MM.1S (cell line): Measurements from ENCODE around the gene TRIM14.
A peak's percentile ranks its signal among the peaks of the same experiment; 100 is the strongest.

Experiments
- DNase-seq: peaks from one replicate; pipeline ENCODE4 v3.0.0-alpha.2; 2015
- H2AFZ ChIP-seq: fragments of 300-600 bp; sonication (generic); 2 replicates; pipeline ENCODE4 v1.6.0; 2016; ENCODE audit warnings: antibody characterized with exemption, low read length
- H3F3A ChIP-seq: fragments of 300-600 bp; sonication (generic); 2 replicates; pipeline ENCODE4 v1.6.1; 2016; ENCODE audit warnings: mild to moderate bottlenecking, antibody characterized with exemption, low read length, moderate library complexity, mixed read lengths; ENCODE audit not compliant: insufficient read depth
- H3K27ac ChIP-seq: fragments of 300-600 bp; sonication (generic); 2 replicates; pipeline ENCODE4 v1.5.1; 2016; ENCODE audit warnings: mild to moderate bottlenecking, low read length
- H3K27me3 ChIP-seq: fragments of 300-600 bp; sonication (generic); replicated peaks from 2 replicates; pipeline ENCODE4 v1.6.0; 2016; ENCODE audit warnings: low read length; ENCODE audit not compliant: insufficient read depth
- H3K36me3 ChIP-seq: fragments of 300-600 bp; sonication (generic); replicated peaks from 2 replicates; pipeline ENCODE4 v1.6.1; 2016; ENCODE audit warnings: mild to moderate bottlenecking, low read length, mixed read lengths; ENCODE audit not compliant: insufficient read depth
- H3K4me1 ChIP-seq: fragments of 300-600 bp; sonication (generic); 2 replicates; pipeline ENCODE4 v1.6.1; 2016; ENCODE audit warnings: low read length, mixed read lengths
- H3K4me2 ChIP-seq: fragments of 300-600 bp; sonication (generic); 2 replicates; pipeline ENCODE4 v1.6.0; 2016; ENCODE audit warnings: low read depth, low read length
- H3K4me3 ChIP-seq: fragments of 300-600 bp; sonication (generic); 2 replicates; pipeline ENCODE4 v1.5.1; 2016; ENCODE audit warnings: low read length, mixed read lengths
- H3K79me2 ChIP-seq: fragments of 300-600 bp; sonication (generic); 2 replicates; pipeline ENCODE4 v1.6.1; 2016; ENCODE audit warnings: mixed run types, low read length, mixed read lengths
- H3K9ac ChIP-seq: fragments of 300-600 bp; sonication (generic); 2 replicates; pipeline ENCODE4 v1.6.1; 2016; ENCODE audit warnings: low read length, mixed read lengths
- H3K9me2 ChIP-seq: fragments of 300-600 bp; sonication (generic); replicated peaks from 2 replicates; pipeline ENCODE4 v1.6.1; 2016; ENCODE audit warnings: mild to moderate bottlenecking, low read length, mixed read lengths; ENCODE audit not compliant: insufficient read depth
- H3K9me3 ChIP-seq: fragments of 300-600 bp; sonication (generic); replicated peaks from 2 replicates; pipeline ENCODE4 v1.6.1; 2016; ENCODE audit warnings: mild to moderate bottlenecking, low read length, mixed read lengths; ENCODE audit not compliant: insufficient read depth
- H4K20me1 ChIP-seq: fragments of 300-600 bp; sonication (generic); 2 replicates; pipeline ENCODE4 v1.6.1; 2016; ENCODE audit warnings: mild to moderate bottlenecking, low read length, moderate library complexity, mixed read lengths; ENCODE audit not compliant: insufficient read depth
- CTCF ChIP-seq: fragments of 300-600 bp; sonication (generic); IDR thresholded peaks from 2 replicates; pipeline ENCODE4 v1.5.1; 2016; ENCODE audit warnings: antibody characterized with exemption, low read length, mixed read lengths
- EZH2 ChIP-seq: fragments of 300-600 bp; sonication (generic); optimal IDR thresholded peaks from 2 replicates; pipeline ENCODE3; 2017; ENCODE audit warnings: low read depth, mild to moderate bottlenecking, antibody characterized with exemption, low read length, mixed read lengths
- EZH2phosphoT487 ChIP-seq: fragments of 300-600 bp; sonication (generic); IDR thresholded peaks from 2 replicates; pipeline ENCODE4 v1.6.1; 2018; ENCODE audit warnings: antibody characterized with exemption, low read length

Gene TRIM14

DNA sequence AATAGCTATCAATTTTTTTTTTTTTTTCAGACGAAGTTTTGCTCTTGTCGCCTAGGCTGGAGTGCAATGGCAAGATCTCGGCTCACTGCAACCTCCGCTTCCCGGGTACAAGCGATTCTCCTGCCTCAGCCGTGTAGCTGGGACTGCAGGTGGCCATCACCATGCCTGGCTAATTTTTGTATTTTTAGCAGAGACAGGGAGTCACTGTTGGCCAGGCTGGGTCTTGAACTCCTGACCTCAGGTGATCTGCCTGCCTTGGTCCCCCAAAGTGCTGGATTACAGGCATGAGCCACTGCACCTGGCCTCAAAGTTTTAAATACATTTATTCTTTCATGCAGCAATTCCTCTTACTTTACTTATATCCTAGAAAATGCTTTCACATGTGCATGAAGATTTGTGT is 17.6 kb downstream of the TRIM14 start:
- Histone ChIP-seq H3K36me3 (no peaks in the 10 kb centered on the region), H3K4me1 (peaks cover 18% of the 10 kb centered on the region), H3K4me2 (peak overlapping the region; percentile 59; the same call in 1 of the 2 replicates), H3K9ac (no peak overlapping the region), H3K27me3 (no peaks in the 10 kb centered on the region), H3K4me3 (no peak overlapping the region), H4K20me1 (no peaks in the 10 kb centered on the region), H3K9me3 (no peaks in the 10 kb centered on the region), H3K9me2 (no peaks in the 10 kb centered on the region), H3F3A (peaks cover 19% of the 10 kb centered on the region), H2AFZ (no peak overlapping the region; the same call in 1 of the 2 replicates), H3K27ac (peak overlapping the region; percentile 23; the same call in 1 of the 2 replicates), H3K79me2 (no peaks in the 10 kb centered on the region)
- DNase-seq, result no peak
- TF ChIP-seq CTCF (no peak), EZH2phosphoT487 (no peak), EZH2 (no peak)

- Histone ChIP-seq H3K27ac (no peak overlapping the region), H4K20me1 (no peaks in the 10 kb centered on the region), H3K36me3 (no peaks in the 10 kb centered on the region), H3K9ac (no peak overlapping the region), H3K9me2 (no peaks in the 10 kb centered on the region), H3K9me3 (no peaks in the 10 kb centered on the region), H3K4me3 (no peak overlapping the region), H3F3A (peaks cover 19% of the 10 kb centered on the region), H2AFZ (no peak overlapping the region), H3K4me2 (no peak overlapping the region), H3K27me3 (no peaks in the 10 kb centered on the region), H3K4me1 (peaks cover 18% of the 10 kb centered on the region), H3K79me2 (no peaks in the 10 kb centered on the region)
- no peak for DNase-seq
- TF ChIP-seq CTCF (no peak), EZH2phosphoT487 (no peak), EZH2 (no peak)
Measured at GRCh38 chr9:98100456-98100855, 18.6 kb downstream of the TRIM14 start.

DNA sequence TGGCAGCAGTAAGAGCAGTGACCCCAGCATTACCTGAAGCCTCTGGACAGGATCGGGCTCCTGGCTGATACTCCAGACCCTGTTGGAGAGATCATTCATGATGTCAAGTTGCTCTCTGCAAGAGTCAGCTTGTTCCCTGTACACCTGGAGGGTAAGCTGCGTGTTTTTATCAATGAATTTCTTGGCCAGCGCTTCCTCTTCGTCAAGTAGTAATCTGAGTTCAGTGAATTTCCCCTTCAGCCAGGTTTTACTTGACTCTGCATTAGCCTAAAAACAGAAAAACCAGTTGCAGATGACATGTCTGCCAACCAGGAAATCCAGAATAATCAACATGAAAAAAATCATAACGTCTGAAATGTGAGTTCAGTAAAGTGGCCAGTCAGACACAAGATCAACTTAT is 19.1 kb downstream of the TRIM14 start:
- Histone ChIP-seq H3K79me2 (no peaks in the 10 kb centered on the region), H3K9ac (no peak overlapping the region), H3K27ac (no peak overlapping the region), H4K20me1 (no peaks in the 10 kb centered on the region), H3K36me3 (no peaks in the 10 kb centered on the region), H2AFZ (no peak overlapping the region), H3K4me1 (peaks cover 18% of the 10 kb centered on the region), H3K27me3 (no peaks in the 10 kb centered on the region), H3K9me2 (no peaks in the 10 kb centered on the region), H3K4me3 (no peak overlapping the region), H3F3A (peaks cover 19% of the 10 kb centered on the region), H3K4me2 (no peak overlapping the region), H3K9me3 (no peaks in the 10 kb centered on the region)
- DNase-seq, result no peak
- no peak for TF ChIP-seq CTCF
- TF ChIP-seq EZH2phosphoT487, result no peak
- no peak for TF ChIP-seq EZH2

DNA sequence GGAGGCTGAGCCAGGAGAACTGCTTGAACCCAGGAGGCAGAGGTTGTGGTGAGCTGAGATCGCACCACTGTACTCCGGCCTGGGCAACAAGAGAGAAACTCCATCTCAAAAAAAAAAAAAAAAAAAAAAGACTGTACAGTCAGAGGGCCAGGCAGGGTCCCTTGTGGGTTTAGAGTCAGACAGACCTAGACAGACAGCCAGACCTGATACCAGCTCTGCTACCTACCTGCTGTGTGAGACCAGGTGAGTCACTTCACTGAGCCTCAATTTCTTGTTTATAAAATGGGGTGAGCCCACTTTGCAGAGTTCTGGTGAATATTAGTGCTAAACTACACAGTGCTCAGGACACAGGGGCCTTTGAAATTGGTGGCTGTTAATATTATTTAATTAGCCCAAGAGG is 19.7 kb downstream of the TRIM14 start:
- H3K27me3 ChIP-seq, result no peaks in the 10 kb centered on the region
- no peak overlapping the region for H3K4me3 ChIP-seq
- no peaks in the 10 kb centered on the region for H3K36me3 ChIP-seq
- H3K27ac ChIP-seq, result no peak overlapping the region
- H3K4me1 ChIP-seq, result peaks cover 18% of the 10 kb centered on the region
- no peak overlapping the region for H2AFZ ChIP-seq
- no peaks in the 10 kb centered on the region for H4K20me1 ChIP-seq
- no peak overlapping the region for H3K4me2 ChIP-seq
- H3K79me2 ChIP-seq, result no peaks in the 10 kb centered on the region
- no peak overlapping the region for H3K9ac ChIP-seq
- H3K9me2 ChIP-seq, result no peaks in the 10 kb centered on the region
- DNase-seq, result no peak
- TF ChIP-seq EZH2phosphoT487, result no peak
- TF ChIP-seq CTCF, result no peak
- TF ChIP-seq EZH2, result no peak
- peaks cover 19% of the 10 kb centered on the region for H3F3A ChIP-seq
- H3K9me3 ChIP-seq, result no peaks in the 10 kb centered on the region
